ENCODE measurements around the gene FHL2.
"Not testable (repeated sequence)": the region's sequence is repeated elsewhere in the genome, so short reads cannot be mapped to it uniquely, and the experiment has no call there.

The FHL2 gene

GRCh38 chr2:105398336-105399206 lies at the start of gene FHL2:
TSS of gene FHL2 (minus strand) at chr2:105399051. CDS start at chr2:105386516, 12,535 bp downstream.
- peak; percentile 75 for DNase-seq

- no peak for DNase-seq
These were observed 48.6 kb upstream of the FHL2 start for GRCh38 chr2:105447476-105447875.

- DNase-seq, result no peak
These were observed 47.6 kb upstream of the FHL2 start for GRCh38 chr2:105446501-105446900.

GRCh38 chr2:105445976-105446375 lies 47.1 kb upstream of the FHL2 start:
- no peak for DNase-seq

GRCh38 chr2:105445498-105445897 lies 46.6 kb upstream of the FHL2 start:
- no peak for DNase-seq

GRCh38 chr2:105443617-105444598 lies 45.1 kb upstream of the FHL2 start:
- no peak for DNase-seq

- DNase-seq, result no peak
These were observed 43.9 kb upstream of the FHL2 start for GRCh38 chr2:105442721-105443120.

GRCh38 chr2:105442056-105442455 lies 43.2 kb upstream of the FHL2 start:
- no peak for DNase-seq

- DNase-seq, result no peak
These were observed 40.3 kb upstream of the FHL2 start for GRCh38 chr2:105439141-105439540.

GRCh38 chr2:105438104-105438929 lies 39.5 kb upstream of the FHL2 start:
- DNase-seq, result peak; percentile 84

GRCh38 chr2:105437708-105438103 lies 38.9 kb upstream of the FHL2 start:
- DNase-seq, result peak; percentile 72

GRCh38 chr2:105432749-105433148 lies 33.9 kb upstream of the FHL2 start:
- no peak for DNase-seq

GRCh38 chr2:105432044-105432399 lies 33.2 kb upstream of the FHL2 start:
- peak; percentile 31 for DNase-seq

- DNase-seq, result peak; percentile 31
These were observed 32.7 kb upstream of the FHL2 start for GRCh38 chr2:105431367-105432043.

- no peak for DNase-seq
These were observed 29.7 kb upstream of the FHL2 start for GRCh38 chr2:105428387-105429018.

GRCh38 chr2:105427485-105427884 lies 28.6 kb upstream of the FHL2 start:
- DNase-seq, result no peak

GRCh38 chr2:105426626-105427292 lies 27.9 kb upstream of the FHL2 start:
- DNase-seq, result no peak

- no peak for DNase-seq
These were observed 27.2 kb upstream of the FHL2 start for GRCh38 chr2:105425936-105426625.

- not testable (repeated sequence) for DNase-seq
These were observed 26.0 kb upstream of the FHL2 start for GRCh38 chr2:105424836-105425235.

- no peak for DNase-seq
These were observed 23.9 kb upstream of the FHL2 start for GRCh38 chr2:105422801-105423200.
